ENCODE measurements around the gene SF1. TPM values are rescaled to one million over a fixed set of nuclear protein-coding genes. Genes with fewer than 3 reads are reported as not detected.

SF1 gene
- total RNA-seq, 1 experiment from 2014 or later, result 285 TPM

DNA sequence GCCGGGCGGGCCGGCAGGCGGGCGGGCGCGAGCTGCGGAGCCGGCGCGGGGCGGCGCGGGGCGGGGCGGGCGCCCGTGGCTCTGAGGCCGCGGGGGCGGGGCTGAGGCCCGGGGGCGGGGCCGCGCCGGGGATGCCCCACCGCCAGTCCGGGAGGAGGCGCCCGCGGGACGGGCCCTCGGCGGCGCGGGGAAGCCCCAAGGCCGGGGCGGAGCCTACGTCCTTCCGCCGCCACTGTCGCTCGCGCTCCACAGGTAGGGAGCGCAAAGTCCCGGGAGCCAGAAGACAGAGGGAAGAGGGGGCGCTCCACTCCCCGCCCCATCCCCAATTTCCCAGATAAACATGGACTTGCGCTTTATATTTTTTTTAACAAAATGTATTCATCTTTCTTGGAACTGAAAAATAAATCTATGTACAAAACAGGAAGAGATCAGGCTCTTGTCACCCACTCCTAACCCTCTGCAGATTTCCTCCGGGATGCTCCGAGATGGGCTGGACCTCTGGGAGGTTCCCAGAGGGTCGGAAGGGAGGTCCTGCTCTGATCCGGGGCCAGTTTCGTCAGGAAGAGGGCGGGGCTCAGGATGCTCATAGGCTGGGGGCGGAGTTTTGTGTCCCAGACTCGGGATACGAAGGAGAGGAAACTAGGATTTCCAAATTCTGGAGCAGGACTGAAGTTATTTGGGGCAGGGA, 25.0 kb upstream of the SF1 start, which contains the start of gene MAP4K2 (continued):
- TF ChIP-seq FOXJ3 (CRISPR knock-in tag; IDR thresholded peaks at IDR 0.05; ENCODE audit: borderline replicate concordance), result no peak
- no peak; the same call in 1 of the 2 replicates for TF ChIP-seq SP1 (CRISPR knock-in tag; conservative IDR thresholded peaks at IDR 0.05)
- no peak for TF ChIP-seq RORB (CRISPR knock-in tag; IDR thresholded peaks at IDR 0.05)
- TF ChIP-seq, protein P1, sequence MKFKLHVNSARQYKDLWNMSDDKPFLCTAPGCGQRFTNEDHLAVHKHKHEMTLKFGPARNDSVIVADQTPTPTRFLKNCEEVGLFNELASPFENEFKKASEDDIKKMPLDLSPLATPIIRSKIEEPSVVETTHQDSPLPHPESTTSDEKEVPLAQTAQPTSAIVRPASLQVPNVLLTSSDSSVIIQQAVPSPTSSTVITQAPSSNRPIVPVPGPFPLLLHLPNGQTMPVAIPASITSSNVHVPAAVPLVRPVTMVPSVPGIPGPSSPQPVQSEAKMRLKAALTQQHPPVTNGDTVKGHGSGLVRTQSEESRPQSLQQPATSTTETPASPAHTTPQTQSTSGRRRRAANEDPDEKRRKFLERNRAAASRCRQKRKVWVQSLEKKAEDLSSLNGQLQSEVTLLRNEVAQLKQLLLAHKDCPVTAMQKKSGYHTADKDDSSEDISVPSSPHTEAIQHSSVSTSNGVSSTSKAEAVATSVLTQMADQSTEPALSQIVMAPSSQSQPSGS (CRISPR knock-in tag; IDR thresholded peaks at IDR 0.05; ENCODE audit: borderline replicate concordance, low read depth), result no peak

DNA sequence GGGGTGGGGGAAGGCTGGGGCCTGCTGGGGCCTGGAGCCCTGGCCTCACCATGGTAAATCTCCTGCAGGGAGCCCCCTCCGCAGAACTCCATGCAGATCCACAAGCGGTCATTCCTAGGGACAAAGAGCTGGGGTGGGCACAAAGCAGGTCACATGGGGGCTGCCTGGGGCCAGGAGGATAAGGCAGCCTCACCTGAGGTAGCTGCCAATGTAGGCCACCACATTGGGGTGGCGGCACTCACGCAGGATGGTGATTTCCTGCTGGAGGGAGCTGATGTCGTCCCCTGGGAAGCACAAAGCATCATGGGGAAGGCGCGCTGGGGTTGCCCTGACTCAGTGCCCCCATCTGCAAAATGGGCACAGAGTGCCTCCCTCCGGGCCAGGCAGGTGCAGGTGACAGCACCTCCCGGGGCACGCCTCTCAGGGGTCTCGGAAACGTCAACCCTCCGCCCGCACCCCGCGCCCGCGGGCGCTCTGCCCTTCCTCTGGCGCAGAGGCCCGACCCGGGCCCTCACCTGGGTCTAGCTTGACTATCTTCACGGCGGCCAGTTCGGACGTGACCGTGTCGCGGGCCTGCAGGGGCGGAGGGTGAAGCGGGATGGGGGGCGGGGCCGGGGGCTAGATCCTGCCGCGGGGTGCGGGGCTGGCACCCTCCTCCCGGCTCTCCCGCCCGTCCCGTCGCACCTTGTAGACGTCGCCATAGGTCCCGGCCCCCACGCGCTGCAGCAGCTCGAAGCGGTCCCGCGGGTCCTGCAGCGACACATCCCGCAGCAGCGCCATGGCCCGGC, 24.2 kb upstream of the SF1 start:
- POLR2A ChIA-PET, result interaction anchor here (2.3 kb wide), 1 partner anchor 24 kb away, joined by 17 read pairs; the partner anchor contains the start of gene SF1
- peaks cover 11% of the 10 kb centered on the region for H3K4me1 Mint-ChIP-seq
- no peak; the same call in 1 of the 2 replicates for ATAC-seq
- CTCF ChIA-PET, result interaction anchor here (0.6 to 3.7 kb wide), 15 partner anchors 8 to 527 kb away, joined by 3 to 33 read pairs (median 5); partner anchors contain the start of genes CDC42BPG, PPP2R5B, RASGRP2 and SF1
- no peak overlapping the region for H3K27ac Mint-ChIP-seq
- peaks cover 12% of the 10 kb centered on the region; the same call in 1 of the 2 replicates for H3K36me3 Mint-ChIP-seq
- no peaks in the 10 kb centered on the region for H3K9me3 Mint-ChIP-seq
- TF ChIP-seq, protein P2, sequence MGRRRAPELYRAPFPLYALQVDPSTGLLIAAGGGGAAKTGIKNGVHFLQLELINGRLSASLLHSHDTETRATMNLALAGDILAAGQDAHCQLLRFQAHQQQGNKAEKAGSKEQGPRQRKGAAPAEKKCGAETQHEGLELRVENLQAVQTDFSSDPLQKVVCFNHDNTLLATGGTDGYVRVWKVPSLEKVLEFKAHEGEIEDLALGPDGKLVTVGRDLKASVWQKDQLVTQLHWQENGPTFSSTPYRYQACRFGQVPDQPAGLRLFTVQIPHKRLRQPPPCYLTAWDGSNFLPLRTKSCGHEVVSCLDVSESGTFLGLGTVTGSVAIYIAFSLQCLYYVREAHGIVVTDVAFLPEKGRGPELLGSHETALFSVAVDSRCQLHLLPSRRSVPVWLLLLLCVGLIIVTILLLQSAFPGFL (CRISPR knock-in tag; IDR thresholded peaks at IDR 0.05; ENCODE audit: borderline replicate concordance), result no peak
- TF ChIP-seq TP53 (CRISPR knock-in tag; IDR thresholded peaks at IDR 0.05), result 0 out of 2 replicates have a peak, but pooled peaks have one; percentile 30
- TF ChIP-seq NR1H2 (CRISPR knock-in tag; IDR thresholded peaks at IDR 0.05), result no peak
- no peak for TF ChIP-seq ELF4 (CRISPR knock-in tag; IDR thresholded peaks at IDR 0.05; ENCODE audit: low read depth)
- TF ChIP-seq JAZF1 (CRISPR knock-in tag; IDR thresholded peaks at IDR 0.05), result no peak
- TF ChIP-seq ZNF121 (CRISPR knock-in tag; IDR thresholded peaks at IDR 0.05), result 0 out of 2 replicates have a peak, but pooled peaks have one; percentile 18
- TF ChIP-seq SP1 (CRISPR knock-in tag; conservative IDR thresholded peaks at IDR 0.05), result peak; percentile 53; the same call in 1 of the 2 replicates
- TF ChIP-seq, protein P3, sequence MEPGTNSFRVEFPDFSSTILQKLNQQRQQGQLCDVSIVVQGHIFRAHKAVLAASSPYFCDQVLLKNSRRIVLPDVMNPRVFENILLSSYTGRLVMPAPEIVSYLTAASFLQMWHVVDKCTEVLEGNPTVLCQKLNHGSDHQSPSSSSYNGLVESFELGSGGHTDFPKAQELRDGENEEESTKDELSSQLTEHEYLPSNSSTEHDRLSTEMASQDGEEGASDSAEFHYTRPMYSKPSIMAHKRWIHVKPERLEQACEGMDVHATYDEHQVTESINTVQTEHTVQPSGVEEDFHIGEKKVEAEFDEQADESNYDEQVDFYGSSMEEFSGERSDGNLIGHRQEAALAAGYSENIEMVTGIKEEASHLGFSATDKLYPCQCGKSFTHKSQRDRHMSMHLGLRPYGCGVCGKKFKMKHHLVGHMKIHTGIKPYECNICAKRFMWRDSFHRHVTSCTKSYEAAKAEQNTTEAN (CRISPR knock-in tag; IDR thresholded peaks at IDR 0.05), result no peak
- TF ChIP-seq GTF2I (CRISPR knock-in tag; conservative IDR thresholded peaks at IDR 0.05), result peak; percentile 94
- TF ChIP-seq, protein P4, sequence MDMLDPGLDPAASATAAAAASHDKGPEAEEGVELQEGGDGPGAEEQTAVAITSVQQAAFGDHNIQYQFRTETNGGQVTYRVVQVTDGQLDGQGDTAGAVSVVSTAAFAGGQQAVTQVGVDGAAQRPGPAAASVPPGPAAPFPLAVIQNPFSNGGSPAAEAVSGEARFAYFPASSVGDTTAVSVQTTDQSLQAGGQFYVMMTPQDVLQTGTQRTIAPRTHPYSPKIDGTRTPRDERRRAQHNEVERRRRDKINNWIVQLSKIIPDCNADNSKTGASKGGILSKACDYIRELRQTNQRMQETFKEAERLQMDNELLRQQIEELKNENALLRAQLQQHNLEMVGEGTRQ (CRISPR knock-in tag; IDR thresholded peaks at IDR 0.05), result peak; percentile 9; the same call in 1 of the 2 replicates
- DNase-seq (ENCODE audit: low spot score), result peak; percentile 25
- H3K27me3 Mint-ChIP-seq (ENCODE audit: low read depth), result no peaks in the 10 kb centered on the region
- H3K4me3 Mint-ChIP-seq, result peak overlapping the region; percentile 63

DNA sequence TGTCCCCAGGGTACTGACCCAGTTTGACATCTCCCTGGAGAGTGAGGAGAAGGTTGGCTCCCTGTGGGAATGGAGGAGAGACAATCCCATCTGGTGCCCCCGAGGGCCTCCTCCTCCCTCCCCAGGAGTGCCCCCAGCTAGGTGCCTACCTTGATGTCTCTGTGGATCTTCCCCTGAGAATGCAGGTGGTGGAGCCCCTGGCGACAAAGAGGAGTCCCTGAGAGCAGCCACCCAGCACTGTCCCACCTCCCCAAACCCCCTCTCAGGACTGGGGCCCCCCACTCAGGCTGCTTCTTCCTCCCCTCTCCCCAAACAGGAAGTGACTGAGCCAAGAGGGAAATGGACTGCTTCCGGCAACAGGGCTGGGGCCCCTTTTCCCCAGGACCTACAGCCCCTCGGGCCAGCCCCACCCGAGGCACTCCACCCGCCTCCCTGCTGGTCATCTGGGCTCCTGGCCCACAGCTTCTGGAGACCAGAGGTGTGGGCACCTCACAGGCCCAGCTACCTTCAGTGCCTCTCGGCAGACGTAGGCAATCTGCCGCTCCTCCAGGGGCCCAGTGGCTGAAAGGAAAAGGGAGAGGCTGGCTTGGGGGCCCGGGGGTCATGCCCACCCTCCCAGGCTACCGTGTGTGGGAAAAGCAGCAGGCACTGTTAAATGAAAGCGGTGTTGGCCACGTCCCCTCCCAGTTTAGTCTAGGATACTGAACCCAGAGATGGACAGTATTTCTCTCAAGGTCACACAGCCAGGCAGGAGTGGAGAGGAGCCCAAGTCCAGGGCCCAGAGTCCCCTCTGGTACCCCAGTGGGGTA, 23.4 kb upstream of the SF1 start:
- POLR2A ChIA-PET, result no interaction called here
- DNase-seq (ENCODE audit: low spot score) (no peak), ATAC-seq (no peak)
- Mint-ChIP-seq H3K4me1 (peaks cover 11% of the 10 kb centered on the region), H3K27ac (no peak overlapping the region), H3K4me3 (peak overlapping the region; percentile 63), H3K27me3 (ENCODE audit: low read depth) (no peaks in the 10 kb centered on the region), H3K36me3 (peaks cover 9% of the 10 kb centered on the region; the same call in 1 of the 2 replicates), H3K9me3 (no peaks in the 10 kb centered on the region)
- CTCF ChIA-PET, result interaction anchor here (0.6 to 3.7 kb wide), 9 partner anchors 14 to 475 kb away, joined by 3 to 33 read pairs (median 13); partner anchors contain the start of genes CDC42BPG, RASGRP2 and SF1
- TF ChIP-seq, protein P5, sequence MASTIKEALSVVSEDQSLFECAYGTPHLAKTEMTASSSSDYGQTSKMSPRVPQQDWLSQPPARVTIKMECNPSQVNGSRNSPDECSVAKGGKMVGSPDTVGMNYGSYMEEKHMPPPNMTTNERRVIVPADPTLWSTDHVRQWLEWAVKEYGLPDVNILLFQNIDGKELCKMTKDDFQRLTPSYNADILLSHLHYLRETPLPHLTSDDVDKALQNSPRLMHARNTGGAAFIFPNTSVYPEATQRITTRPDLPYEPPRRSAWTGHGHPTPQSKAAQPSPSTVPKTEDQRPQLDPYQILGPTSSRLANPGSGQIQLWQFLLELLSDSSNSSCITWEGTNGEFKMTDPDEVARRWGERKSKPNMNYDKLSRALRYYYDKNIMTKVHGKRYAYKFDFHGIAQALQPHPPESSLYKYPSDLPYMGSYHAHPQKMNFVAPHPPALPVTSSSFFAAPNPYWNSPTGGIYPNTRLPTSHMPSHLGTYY (CRISPR knock-in tag; IDR thresholded peaks at IDR 0.05), result no peak
- TF ChIP-seq TEAD4 (CRISPR knock-in tag; IDR thresholded peaks at IDR 0.05), result no peak
- no peak for TF ChIP-seq CREB1 (CRISPR knock-in tag; IDR thresholded peaks at IDR 0.05)
- TF ChIP-seq ZNF423 (CRISPR knock-in tag; IDR thresholded peaks at IDR 0.05), result no peak
- no peak for TF ChIP-seq FOXJ3 (CRISPR knock-in tag; IDR thresholded peaks at IDR 0.05; ENCODE audit: borderline replicate concordance)
- no peak for TF ChIP-seq SOX15 (CRISPR knock-in tag; IDR thresholded peaks at IDR 0.05)
- no peak for TF ChIP-seq ZNF232 (CRISPR knock-in tag; IDR thresholded peaks at IDR 0.05)
- TF ChIP-seq ATF1 (CRISPR knock-in tag; IDR thresholded peaks at IDR 0.05), result no peak
- TF ChIP-seq ZNF317 (CRISPR knock-in tag; IDR thresholded peaks at IDR 0.05; ENCODE audit: borderline replicate concordance, low read depth), result no peak
- no peak for TF ChIP-seq SMAD4 (CRISPR knock-in tag; IDR thresholded peaks at IDR 0.05)
